H9 (cell line): ENCODE data around the gene RCHY1. TPM values are rescaled to one million over a fixed set of nuclear protein-coding genes. Genes with fewer than 3 reads are reported as not detected.

Source experiments
- DNase-seq: peaks from one replicate; pipeline ENCODE4 v3.0.0-alpha.2; 2017
- H2AFZ ChIP-seq: one replicate; pipeline ENCODE4 v1.6.1; 2013; ENCODE audit warnings: mild to moderate bottlenecking, low read length, control low read depth, moderate library complexity
- H2AK5ac ChIP-seq: 2 replicates; pipeline ENCODE4 v1.6.1; 2013; ENCODE audit warnings: low read length, control low read depth, mixed read lengths; ENCODE audit not compliant: insufficient read length
- H2BK120ac ChIP-seq: one replicate; pipeline ENCODE4 v1.6.1; 2013; ENCODE audit warnings: low read depth, mild to moderate bottlenecking, low read length, control low read depth, inconsistent platforms; ENCODE audit not compliant: poor library complexity, severe bottlenecking
- H2BK12ac ChIP-seq: 2 replicates; pipeline ENCODE4 v1.6.1; 2013; ENCODE audit warnings: low read length, control low read depth, mixed read lengths, low read depth; ENCODE audit not compliant: insufficient read length
- H2BK15ac ChIP-seq: 2 replicates; pipeline ENCODE4 v1.6.1; 2013; ENCODE audit warnings: low read depth, low read length, control low read depth
- H2BK20ac ChIP-seq: one replicate; pipeline ENCODE4 v1.6.1; 2013; ENCODE audit warnings: low read depth, mild to moderate bottlenecking, low read length, control low read depth, inconsistent platforms; ENCODE audit not compliant: poor library complexity, severe bottlenecking
- H2BK5ac ChIP-seq: 2 replicates; pipeline ENCODE4 v1.6.1; 2013; ENCODE audit warnings: low read length, control low read depth, mixed read lengths; ENCODE audit not compliant: insufficient read length
- H3K14ac ChIP-seq: 2 replicates; pipeline ENCODE4 v1.6.1; 2013; ENCODE audit warnings: low read length, control low read depth; ENCODE audit not compliant: insufficient read depth
- H3K18ac ChIP-seq: 2 replicates; pipeline ENCODE4 v1.6.1; 2013; ENCODE audit warnings: low read depth, mild to moderate bottlenecking, mixed read lengths, low read length, control low read depth; ENCODE audit not compliant: insufficient read length
- H3K23ac ChIP-seq: 2 replicates; pipeline ENCODE4 v1.6.1; 2013; ENCODE audit warnings: low read length, control low read depth, mixed read lengths, low read depth; ENCODE audit not compliant: insufficient read length
- H3K23me2 ChIP-seq: 2 replicates; pipeline ENCODE4 v1.6.1; 2013; ENCODE audit warnings: low read depth, mild to moderate bottlenecking, mixed read lengths, low read length, control low read depth; ENCODE audit not compliant: insufficient read length, poor library complexity, severe bottlenecking
- H3K27ac ChIP-seq: 2 replicates; pipeline ENCODE4 v1.5.1; 2013; ENCODE audit warnings: low read length, control low read depth, mixed read lengths, low read depth; ENCODE audit not compliant: insufficient read length
- H3K27me3 ChIP-seq: 2 replicates; pipeline ENCODE4 v1.6.1; 2013; ENCODE audit warnings: low read length, control low read depth, inconsistent platforms; ENCODE audit not compliant: insufficient read depth
- H3K4ac ChIP-seq: 2 replicates; pipeline ENCODE4 v1.6.1; 2013; ENCODE audit warnings: low read depth, mild to moderate bottlenecking, control low read depth, inconsistent platforms, low read length, moderate library complexity
- H3K4me1 ChIP-seq: 2 replicates; pipeline ENCODE4 v1.6.1; 2013; ENCODE audit warnings: low read length, control low read depth, inconsistent platforms; ENCODE audit not compliant: insufficient read depth
- H3K4me2 ChIP-seq: 2 replicates; pipeline ENCODE4 v1.6.1; 2013; ENCODE audit warnings: low read length, control low read depth, mixed read lengths; ENCODE audit not compliant: insufficient read length, insufficient read depth
- H3K56ac ChIP-seq: 2 replicates; pipeline ENCODE4 v1.6.1; 2013; ENCODE audit warnings: low read depth, mild to moderate bottlenecking, mixed read lengths, low read length, control low read depth; ENCODE audit not compliant: insufficient read length
- H3K79me1 ChIP-seq: 2 replicates; pipeline ENCODE4 v1.6.1; 2013; ENCODE audit warnings: low read depth, mild to moderate bottlenecking, moderate library complexity, low read length, control low read depth, inconsistent platforms; ENCODE audit not compliant: insufficient read depth, poor library complexity, severe bottlenecking
- H3K79me2 ChIP-seq: 2 replicates; pipeline ENCODE4 v1.6.1; 2013; ENCODE audit warnings: low read length, control low read depth, inconsistent platforms; ENCODE audit not compliant: insufficient read depth
- H3K9ac ChIP-seq: 2 replicates; pipeline ENCODE4 v1.6.1; 2013; ENCODE audit warnings: low read length, control low read depth, mixed read lengths; ENCODE audit not compliant: insufficient read length; ENCODE audit errors: extremely low read depth
- H3K9me3 ChIP-seq: one replicate; pipeline ENCODE4 v1.6.1; 2013; ENCODE audit warnings: low read depth, low read length, inconsistent platforms; ENCODE audit not compliant: control insufficient read depth
- H3T11ph ChIP-seq: one replicate; pipeline ENCODE4 v1.6.1; 2013; ENCODE audit warnings: mild to moderate bottlenecking, low read length, control low read depth, inconsistent platforms
- H4K20me1 ChIP-seq: one replicate; pipeline ENCODE4 v1.6.1; 2013; ENCODE audit not compliant: control insufficient read depth, insufficient read length, insufficient read depth
- H4K5ac ChIP-seq: 2 replicates; pipeline ENCODE4 v1.6.1; 2013; ENCODE audit warnings: low read depth, mild to moderate bottlenecking, mixed read lengths, low read length, control low read depth; ENCODE audit not compliant: insufficient read length
- H4K8ac ChIP-seq: replicated peaks from 2 replicates; pipeline ENCODE4 v1.6.1; 2013; ENCODE audit warnings: low read length, control low read depth, mixed read lengths, low read depth; ENCODE audit not compliant: insufficient read length
- H4K91ac ChIP-seq: 2 replicates; pipeline ENCODE4 v1.6.1; 2013; ENCODE audit warnings: low read depth, mild to moderate bottlenecking, moderate library complexity, mixed read lengths, low read length, control low read depth; ENCODE audit not compliant: insufficient read length
- H3K27ac Mint-ChIP-seq, 3 experiments: 2 replicates in 2 of 3; 3 replicates in 1 of 3; pipeline ENCODE4 v1.8.0; 2020 to 2021; ENCODE audit warnings: mixed read lengths in 3 of 3, mild to moderate bottlenecking in 1 of 3, moderate library complexity in 1 of 3
- H3K27me3 Mint-ChIP-seq: 2 replicates; pipeline ENCODE4 v1.8.0; 2021; ENCODE audit warnings: low read depth, mild to moderate bottlenecking, moderate library complexity, mixed read lengths
- H3K36me3 Mint-ChIP-seq, 3 experiments: 2 replicates in 2 of 3; 3 replicates in 1 of 3; pipeline ENCODE4 v1.8.0; 2020 to 2021; ENCODE audit warnings: low read depth in 3 of 3, mixed read lengths in 3 of 3; ENCODE audit not compliant: insufficient read depth in 1 of 3
- H3K4me1 Mint-ChIP-seq, 2 experiments: 2 replicates each; pipeline ENCODE4 v1.8.0; 2020; ENCODE audit warnings: mixed read lengths in 2 of 2
- H3K4me3 Mint-ChIP-seq, 2 experiments: 2 replicates in 1 of 2; 3 replicates in 1 of 2; pipeline ENCODE4 v1.8.0; 2020 to 2021; ENCODE audit warnings: mild to moderate bottlenecking in 2 of 2, mixed read lengths in 2 of 2, moderate library complexity in 1 of 2
- H3K9me3 Mint-ChIP-seq, 2 experiments: 2 replicates in 1 of 2; 3 replicates in 1 of 2; pipeline ENCODE4 v1.8.0; 2020; ENCODE audit warnings: mild to moderate bottlenecking in 2 of 2, mixed read lengths in 2 of 2, moderate library complexity in 1 of 2
- WGBS: extraction: QIAGEN DNeasy Blood & Tissue Kit; methylation state at CpG from one replicate; pipeline ENCODE4 v1.1.7; 2013; ENCODE audit warnings: missing lambda C conversion rate, low lambda C conversion rate, mixed read lengths; ENCODE audit not compliant: insufficient read length; ENCODE audit errors: extremely low coverage; 5-methylcytosine and 5-hydroxymethylcytosine counted together
- total RNA-seq: library from RNA; stranded (reverse); gene quantifications from 2 replicates; pipeline ENCODE4 v1.2.1, GENCODE V29; 2021
- TF ChIP-seq, protein P1 (sequence below): fragments of 200-600 bp; sonication (generic); conservative IDR thresholded peaks from 3 replicates; pipeline ENCODE4 v1.8.0; 2021; ENCODE audit warnings: antibody characterized with exemption, mild to moderate bottlenecking

The RCHY1 gene
- total RNA-seq, 1 experiment from 2014 or later = 47.9 TPM

DNA sequence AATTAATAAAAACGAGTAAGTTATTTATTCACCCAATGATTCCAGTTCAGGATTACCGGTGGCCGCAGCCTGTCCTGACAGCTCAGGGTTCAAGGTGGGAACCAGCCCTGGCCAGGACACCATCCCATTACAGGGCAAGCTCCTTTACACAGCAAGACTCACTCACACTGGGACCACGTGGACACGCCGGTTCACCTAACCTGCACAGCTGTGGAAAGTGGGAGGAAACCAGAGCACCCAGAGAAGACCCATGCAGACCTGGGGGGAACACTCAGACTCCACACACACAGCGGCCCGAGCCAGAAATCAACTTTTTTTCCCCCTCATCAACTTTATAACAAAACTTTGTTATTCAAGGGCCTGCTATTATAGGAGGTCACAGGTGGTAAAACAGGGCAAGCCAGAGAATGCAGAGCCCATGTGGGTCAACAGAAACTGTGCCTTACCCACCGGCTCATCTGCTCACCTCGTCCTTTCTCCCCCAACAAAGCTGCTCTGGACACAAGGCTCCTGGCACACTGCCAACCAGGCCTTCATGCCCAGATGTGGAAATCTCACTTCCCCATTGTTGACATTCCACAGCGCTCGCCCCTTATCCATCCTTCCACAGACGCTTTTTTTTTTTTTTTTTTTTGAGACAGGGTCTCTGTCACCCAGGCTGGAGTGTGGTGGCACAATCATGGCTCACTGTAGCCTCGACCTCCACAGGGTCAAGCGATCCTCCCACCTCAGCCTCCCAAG, 33.6 kb upstream of the RCHY1 start:
- Histone ChIP-seq H3K79me2 (no peaks in the 10 kb centered on the region), H3K27ac (no peak overlapping the region), H2BK120ac (no peak overlapping the region), H2BK5ac (no peak overlapping the region), H3K79me1 (no peaks in the 10 kb centered on the region), H3K23ac (no peak overlapping the region), H3K9ac (no peak overlapping the region), H3K4me1 (no peaks in the 10 kb centered on the region; the same call in 1 of the 2 replicates), H3K4me2 (no peak overlapping the region), H3K14ac (no peak overlapping the region; the same call in 1 of the 2 replicates), H3T11ph (no peak overlapping the region), H2BK15ac (no peak overlapping the region), H3K18ac (no peak overlapping the region), H3K4ac (no peak overlapping the region), H4K8ac (no peak overlapping the region), H2BK20ac (no peak overlapping the region), H4K20me1 (no peaks in the 10 kb centered on the region), H4K5ac (no peak overlapping the region), H2BK12ac (no peak overlapping the region), H2AK5ac (no peak overlapping the region), H4K91ac (no peak overlapping the region), H3K27me3 (no peaks in the 10 kb centered on the region), H3K23me2 (no peaks in the 10 kb centered on the region), H3K9me3 (no peaks in the 10 kb centered on the region), H2AFZ (no peak overlapping the region), H3K56ac (no peak overlapping the region)
- peaks cover 0 to 4% (median 0%) of the 10 kb centered on the region in 3 experiments; a peak in 1 of 7 replicates for H3K36me3 Mint-ChIP-seq
- H3K4me3 Mint-ChIP-seq = no peak overlapping the region
- no peak for DNase-seq
- no peaks in the 10 kb centered on the region for H3K9me3 Mint-ChIP-seq
- TF ChIP-seq, protein P1, sequence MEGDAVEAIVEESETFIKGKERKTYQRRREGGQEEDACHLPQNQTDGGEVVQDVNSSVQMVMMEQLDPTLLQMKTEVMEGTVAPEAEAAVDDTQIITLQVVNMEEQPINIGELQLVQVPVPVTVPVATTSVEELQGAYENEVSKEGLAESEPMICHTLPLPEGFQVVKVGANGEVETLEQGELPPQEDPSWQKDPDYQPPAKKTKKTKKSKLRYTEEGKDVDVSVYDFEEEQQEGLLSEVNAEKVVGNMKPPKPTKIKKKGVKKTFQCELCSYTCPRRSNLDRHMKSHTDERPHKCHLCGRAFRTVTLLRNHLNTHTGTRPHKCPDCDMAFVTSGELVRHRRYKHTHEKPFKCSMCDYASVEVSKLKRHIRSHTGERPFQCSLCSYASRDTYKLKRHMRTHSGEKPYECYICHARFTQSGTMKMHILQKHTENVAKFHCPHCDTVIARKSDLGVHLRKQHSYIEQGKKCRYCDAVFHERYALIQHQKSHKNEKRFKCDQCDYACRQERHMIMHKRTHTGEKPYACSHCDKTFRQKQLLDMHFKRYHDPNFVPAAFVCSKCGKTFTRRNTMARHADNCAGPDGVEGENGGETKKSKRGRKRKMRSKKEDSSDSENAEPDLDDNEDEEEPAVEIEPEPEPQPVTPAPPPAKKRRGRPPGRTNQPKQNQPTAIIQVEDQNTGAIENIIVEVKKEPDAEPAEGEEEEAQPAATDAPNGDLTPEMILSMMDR = no peak
- no peak overlapping the region; a peak in 2 of 7 replicates for H3K27ac Mint-ChIP-seq
- H3K4me1 Mint-ChIP-seq = peaks cover 0 to 5% of the 10 kb centered on the region in 2 experiments; a peak in 1 of 4 replicates
- no CpG with 5 or more reads among the region's 15 CpGs for WGBS
- no peaks in the 10 kb centered on the region for H3K27me3 Mint-ChIP-seq
